Fibroblast of skin of scalp (primary cell): ENCODE measurements around the gene TTLL9.

Source experiments
- DNase-seq: peaks from one replicate; pipeline ENCODE4 v3.0.0-alpha.2; 2013

Gene TTLL9

DNA sequence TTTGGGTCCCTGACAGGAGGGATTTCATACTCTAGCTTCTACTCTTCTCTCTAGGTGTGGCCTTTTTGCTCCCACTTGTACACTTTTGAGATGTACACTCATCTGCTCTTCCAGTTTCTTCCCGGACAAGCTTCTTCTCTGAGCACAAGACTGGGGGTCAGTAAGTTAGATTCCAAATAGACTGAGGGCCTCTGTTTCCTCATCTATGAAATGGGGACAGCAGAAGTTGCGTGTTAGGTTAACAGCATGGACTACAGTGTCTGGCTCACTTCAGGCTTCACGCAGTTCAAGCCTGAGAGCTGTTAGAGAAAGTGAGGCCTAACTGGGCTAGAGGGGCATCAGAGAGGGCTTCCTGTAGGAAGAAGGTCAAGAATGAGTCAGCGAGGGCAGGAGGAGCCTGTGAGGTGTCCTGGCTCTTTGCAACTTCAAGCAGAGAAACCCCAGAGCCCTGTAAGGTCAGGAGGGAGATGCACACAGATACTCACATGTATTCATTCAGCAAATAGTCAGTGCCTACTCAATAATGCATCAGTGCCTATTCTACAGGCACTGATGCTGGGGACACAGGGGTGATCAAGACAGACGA is 118.1 kb downstream of the TTLL9 start:
- DNase-seq: no peak

DNA sequence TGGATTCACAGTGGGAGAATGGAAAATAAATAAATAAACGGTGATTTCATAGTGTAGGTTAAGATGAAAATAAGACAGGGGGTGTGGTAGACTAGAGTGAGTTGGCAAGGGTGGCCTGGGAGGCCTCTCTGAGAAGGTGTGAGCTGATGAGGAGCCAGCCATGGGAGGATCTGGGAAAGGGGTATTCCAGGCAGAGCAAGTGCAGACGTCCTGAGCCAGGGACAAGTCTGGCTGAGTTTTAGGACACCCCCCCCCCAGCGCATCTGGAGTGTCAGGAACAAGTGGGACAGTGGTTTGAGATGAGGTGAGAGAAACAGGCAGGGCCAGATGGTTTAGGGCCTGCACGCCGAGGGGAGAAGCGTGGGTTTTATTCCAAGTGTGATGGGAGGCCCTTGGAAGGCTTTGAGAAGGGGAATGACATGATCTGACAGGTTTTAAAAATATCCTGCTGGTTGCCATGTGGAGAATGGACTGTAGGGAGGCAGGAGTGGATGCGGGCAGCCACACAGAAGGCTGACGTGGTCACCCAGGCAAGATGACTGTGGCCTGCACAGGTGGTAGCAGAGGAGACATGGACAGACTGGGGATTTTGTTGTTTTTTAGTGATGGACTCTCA is 118.7 kb downstream of the TTLL9 start:
- no peak for DNase-seq

DNA sequence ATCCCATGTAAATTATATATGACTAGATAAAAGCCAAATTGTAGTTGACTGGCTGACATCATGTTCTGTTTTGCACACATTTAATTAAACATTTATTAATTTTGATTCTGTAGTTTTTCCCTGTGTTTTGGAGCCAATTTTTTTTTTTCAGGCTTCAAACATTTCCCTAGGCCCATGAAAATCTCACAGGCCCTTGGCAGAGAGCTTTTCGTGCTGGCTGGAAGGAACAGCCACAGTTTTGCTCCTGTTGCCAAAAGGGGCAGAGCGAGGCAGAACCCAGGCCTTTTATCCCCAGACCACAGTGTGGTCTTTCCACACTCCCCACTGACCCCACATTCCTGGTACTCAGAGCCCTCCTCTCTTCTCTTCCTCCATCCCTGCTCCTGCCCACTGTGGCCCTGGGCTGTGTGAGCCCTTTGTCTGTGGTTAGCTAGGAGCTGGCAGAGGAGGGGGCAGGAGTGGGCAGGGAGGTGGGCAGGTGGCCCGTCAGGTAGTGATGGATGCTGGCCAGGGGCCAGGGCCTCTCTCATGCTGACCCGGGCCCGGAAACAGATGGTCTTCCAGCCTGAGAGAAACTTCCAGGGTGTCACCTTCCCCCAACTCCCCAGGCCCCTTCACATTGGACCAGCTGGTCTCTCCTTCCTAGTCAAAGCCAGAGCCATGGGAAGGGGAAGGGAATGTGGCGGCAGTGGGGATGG is 120.4 kb downstream of the TTLL9 start:
- DNase-seq: no peak

DNA sequence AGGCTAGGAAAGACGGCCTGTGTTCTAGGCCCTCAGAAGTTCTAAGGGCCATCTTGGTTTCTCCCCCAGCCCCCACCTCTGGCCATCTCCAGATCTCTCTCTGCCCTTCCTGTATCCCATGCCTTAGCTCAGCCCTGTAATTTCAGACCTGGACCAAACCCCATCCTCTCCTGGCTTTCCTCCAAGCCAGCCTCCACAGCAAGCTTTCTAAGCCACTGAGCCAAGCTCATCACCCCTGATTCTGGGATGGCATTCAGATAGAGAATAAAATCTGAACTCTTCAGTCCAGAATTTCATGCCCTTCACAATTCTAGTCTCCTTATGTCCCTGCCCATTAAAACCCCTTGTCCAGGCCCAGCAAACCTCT is 120.9 kb downstream of the TTLL9 start:
- DNase-seq: no peak

DNA sequence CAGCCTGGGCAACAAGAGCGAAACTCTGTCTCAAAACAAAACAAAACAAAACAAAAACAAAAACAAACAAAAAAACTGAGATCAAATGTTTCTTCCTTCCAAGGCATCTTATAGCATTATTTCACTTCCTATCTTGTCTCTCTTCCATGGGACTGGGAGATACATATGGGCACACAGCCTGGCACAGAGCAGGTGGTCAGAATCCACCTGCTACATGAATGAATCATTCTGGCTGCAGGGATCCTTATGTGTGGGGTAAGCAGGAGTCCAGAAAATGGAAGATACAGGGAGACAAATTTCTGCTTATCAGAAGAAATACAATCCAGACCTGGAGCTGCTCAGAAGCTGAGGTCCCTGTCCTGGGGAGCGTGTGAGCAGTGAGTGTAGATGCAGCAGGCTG is 121.7 kb downstream of the TTLL9 start:
- DNase-seq: no peak
